ENCODE measurements around the gene FRK.
"Not testable (repeated sequence)": the region's sequence is repeated elsewhere in the genome, so short reads cannot be mapped to it uniquely, and the experiment has no call there.

Gene FRK

DNA sequence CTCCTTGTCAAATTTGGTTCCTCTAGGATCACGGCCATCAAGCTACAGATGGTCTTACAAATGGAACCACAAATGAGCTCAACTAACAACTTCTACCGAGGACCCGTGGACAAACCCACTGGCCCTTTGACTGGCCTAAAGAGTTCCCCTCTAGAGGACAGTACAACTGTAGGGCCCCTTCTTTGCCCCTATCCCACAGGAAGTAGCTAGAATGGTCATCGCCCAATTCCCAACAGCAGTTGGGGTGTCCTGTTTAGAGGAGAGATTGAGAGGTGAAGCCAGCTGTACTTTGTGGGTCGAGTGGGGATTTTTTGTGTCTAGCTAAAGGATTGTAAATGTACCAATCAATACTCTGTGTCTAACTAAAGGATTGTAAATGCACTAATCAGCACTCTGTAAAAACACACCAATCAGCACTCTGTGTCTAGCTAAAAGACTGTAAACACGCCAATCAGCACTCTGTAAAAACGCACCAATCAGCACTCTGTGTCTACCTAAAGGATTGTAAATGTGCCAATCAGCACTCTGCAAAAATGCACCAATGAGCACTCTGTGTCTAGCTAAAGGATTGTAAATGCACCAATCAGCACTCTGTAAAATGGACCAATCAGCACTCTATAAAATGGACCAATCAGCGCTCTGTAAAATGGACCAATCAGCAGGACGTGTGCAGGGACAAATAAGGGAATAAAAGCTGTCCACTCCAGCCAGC lies 35.5 kb upstream of the FRK start:
- DNase-seq (ENCODE audit: low spot score); H3K79me1 ChIP-seq (ENCODE audit: low read depth, low read length); H2BK15ac ChIP-seq (ENCODE audit: low read length); H3K4me1 ChIP-seq (ENCODE audit: control insufficient read depth in 2 of 2, insufficient read depth in 1 of 2, low read depth in 1 of 2, low read length in 2 of 2); H2BK12ac ChIP-seq (ENCODE audit: low read length); H3K9ac ChIP-seq (ENCODE audit: low read depth, low read length, poor library complexity); H2BK5ac ChIP-seq (ENCODE audit: low read length); H3K4me2 ChIP-seq (ENCODE audit: insufficient read depth, low read length, poor library complexity, severe bottlenecking); H2AFZ ChIP-seq (ENCODE audit: low read length); H3K4me3 ChIP-seq (ENCODE audit: low read length in 2 of 2); H3K36me3 ChIP-seq (replicated peaks in 1 of 2; ENCODE audit: control insufficient read depth in 2 of 2, insufficient read depth in 2 of 2, low read length in 2 of 2); H3K18ac ChIP-seq (ENCODE audit: low read length); H4K8ac ChIP-seq (ENCODE audit: low read depth, low read length); H4K91ac ChIP-seq (ENCODE audit: low read depth, low read length, poor library complexity); H3K23ac ChIP-seq (ENCODE audit: low read depth, low read length, poor library complexity); H2BK120ac ChIP-seq (ENCODE audit: low read depth, low read length); H3K27ac ChIP-seq (replicated peaks; ENCODE audit: low read length); H3K9me3 ChIP-seq (replicated peaks in 1 of 2; ENCODE audit: control insufficient read depth in 2 of 2, insufficient read depth in 1 of 2, low read depth in 1 of 2, low read length in 2 of 2); H3K14ac ChIP-seq (ENCODE audit: low read length); H2AK5ac ChIP-seq (ENCODE audit: low read depth, low read length); H3K4ac ChIP-seq (ENCODE audit: low read length): not testable (repeated sequence)
- WGBS, 2 donors (ENCODE audit: extremely low coverage in 2 of 2, insufficient read length in 2 of 2, insufficient replicate concordance in 1 of 2) = no CpG with 5 or more reads among the region's 9 CpGs
- H3K27me3 ChIP-seq (ENCODE audit: control insufficient read depth in 3 of 3, insufficient read depth in 3 of 3, low read depth in 1 of 3, low read length in 3 of 3) = peaks cover 0 to 21% (median 0%) of the 10 kb centered on the region in 3 experiments

- no peak overlapping the region for H3K9ac ChIP-seq (ENCODE audit: low read depth, low read length, poor library complexity)
- H3K27me3 ChIP-seq (ENCODE audit: control insufficient read depth in 3 of 3, insufficient read depth in 3 of 3, low read depth in 1 of 3, low read length in 3 of 3) = peaks cover 0 to 7% (median 0%) of the 10 kb centered on the region in 3 experiments
- no peak overlapping the region for H3K27ac ChIP-seq (replicated peaks; ENCODE audit: low read length)
- H2BK12ac ChIP-seq (ENCODE audit: low read length) = no peak overlapping the region
- H3K79me1 ChIP-seq (ENCODE audit: low read depth, low read length) = no peaks in the 10 kb centered on the region
- H3K4ac ChIP-seq (ENCODE audit: low read length) = no peak overlapping the region
- H3K14ac ChIP-seq (ENCODE audit: low read length) = no peak overlapping the region
- no peak overlapping the region for H2AFZ ChIP-seq (ENCODE audit: low read length)
- H3K4me2 ChIP-seq (ENCODE audit: insufficient read depth, low read length, poor library complexity, severe bottlenecking) = no peak overlapping the region
- no peak overlapping the region for H2BK15ac ChIP-seq (ENCODE audit: low read length)
- no peak overlapping the region for H4K91ac ChIP-seq (ENCODE audit: low read depth, low read length, poor library complexity)
- no peak overlapping the region for H3K18ac ChIP-seq (ENCODE audit: low read length)
- H3K4me1 ChIP-seq (ENCODE audit: control insufficient read depth in 2 of 2, insufficient read depth in 1 of 2, low read depth in 1 of 2, low read length in 2 of 2) = no peaks in the 10 kb centered on the region
- H4K8ac ChIP-seq (ENCODE audit: low read depth, low read length) = no peak overlapping the region
- peaks cover 0 to 1% of the 10 kb centered on the region in 2 donors for H3K9me3 ChIP-seq (replicated peaks in 1 of 2; ENCODE audit: control insufficient read depth in 2 of 2, insufficient read depth in 1 of 2, low read depth in 1 of 2, low read length in 2 of 2)
- H2BK5ac ChIP-seq (ENCODE audit: low read length) = no peak overlapping the region
- H3K36me3 ChIP-seq (replicated peaks in 1 of 2; ENCODE audit: control insufficient read depth in 2 of 2, insufficient read depth in 2 of 2, low read length in 2 of 2) = no peaks in the 10 kb centered on the region
- no peak overlapping the region for H3K23ac ChIP-seq (ENCODE audit: low read depth, low read length, poor library complexity)
- H2BK120ac ChIP-seq (ENCODE audit: low read depth, low read length) = no peak overlapping the region
- no CpG with 5 or more reads among the region's 7 CpGs for WGBS, 2 donors (ENCODE audit: extremely low coverage in 2 of 2, insufficient read length in 2 of 2, insufficient replicate concordance in 1 of 2)
- DNase-seq (ENCODE audit: low spot score) = no peak
- no peak overlapping the region for H2AK5ac ChIP-seq (ENCODE audit: low read depth, low read length)
- no peak overlapping the region for H3K4me3 ChIP-seq (ENCODE audit: low read length in 2 of 2)
Measured at GRCh38 chr6:116094041-116094440, 33.4 kb upstream of the FRK start.

- Histone ChIP-seq H3K4ac (ENCODE audit: low read length) (no peak overlapping the region), H2BK12ac (ENCODE audit: low read length) (no peak overlapping the region), H2BK120ac (ENCODE audit: low read depth, low read length) (no peak overlapping the region), H2AK5ac (ENCODE audit: low read depth, low read length) (no peak overlapping the region), H3K18ac (ENCODE audit: low read length) (no peak overlapping the region), H3K9me3 (replicated peaks in 1 of 2; ENCODE audit: control insufficient read depth in 2 of 2, insufficient read depth in 1 of 2, low read depth in 1 of 2, low read length in 2 of 2) (no peaks in the 10 kb centered on the region), H2BK5ac (ENCODE audit: low read length) (no peak overlapping the region), H3K36me3 (replicated peaks in 1 of 2; ENCODE audit: control insufficient read depth in 2 of 2, insufficient read depth in 2 of 2, low read length in 2 of 2) (no peaks in the 10 kb centered on the region), H3K79me1 (ENCODE audit: low read depth, low read length) (no peaks in the 10 kb centered on the region), H2BK15ac (ENCODE audit: low read length) (no peak overlapping the region), H3K23ac (ENCODE audit: low read depth, low read length, poor library complexity) (no peak overlapping the region), H3K27ac (replicated peaks; ENCODE audit: low read length) (no peak overlapping the region), H2AFZ (ENCODE audit: low read length) (no peak overlapping the region), H4K91ac (ENCODE audit: low read depth, low read length, poor library complexity) (no peak overlapping the region), H3K4me2 (ENCODE audit: insufficient read depth, low read length, poor library complexity, severe bottlenecking) (no peak overlapping the region), H3K4me1 (ENCODE audit: control insufficient read depth in 2 of 2, insufficient read depth in 1 of 2, low read depth in 1 of 2, low read length in 2 of 2) (no peaks in the 10 kb centered on the region), H3K9ac (ENCODE audit: low read depth, low read length, poor library complexity) (no peak overlapping the region), H3K27me3 (ENCODE audit: control insufficient read depth in 3 of 3, insufficient read depth in 3 of 3, low read depth in 1 of 3, low read length in 3 of 3) (no peaks in the 10 kb centered on the region), H3K4me3 (ENCODE audit: low read length in 2 of 2) (no peak overlapping the region), H4K8ac (ENCODE audit: low read depth, low read length) (no peak overlapping the region), H3K14ac (ENCODE audit: low read length) (no peak overlapping the region)
- no CpG with 5 or more reads among the region's 2 CpGs for WGBS, 2 donors (ENCODE audit: extremely low coverage in 2 of 2, insufficient read length in 2 of 2, insufficient replicate concordance in 1 of 2)
- no peak for DNase-seq (ENCODE audit: low spot score)
Measured at GRCh38 chr6:116090251-116090650, 29.6 kb upstream of the FRK start.

DNA sequence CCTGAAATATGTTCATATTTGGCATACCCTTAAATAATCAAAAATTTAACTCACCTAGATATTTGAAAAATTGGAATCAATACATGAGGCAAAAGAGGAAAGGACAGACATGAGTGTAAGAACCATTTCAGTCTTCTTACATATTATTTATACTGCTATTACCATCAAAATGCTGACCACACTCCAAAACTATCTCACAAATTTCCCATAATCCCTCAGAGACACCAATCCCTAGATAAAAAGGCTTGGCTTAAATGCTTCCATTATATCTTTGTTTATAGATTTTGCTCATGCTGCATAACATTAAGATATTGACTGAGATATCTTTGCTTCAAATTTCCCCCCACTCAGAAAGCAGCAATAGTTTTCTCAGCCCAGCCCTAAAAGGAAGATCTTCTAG lies 28.3 kb upstream of the FRK start:
- Histone ChIP-seq H3K79me1 (ENCODE audit: low read depth, low read length) (no peaks in the 10 kb centered on the region), H2BK5ac (ENCODE audit: low read length) (no peak overlapping the region), H3K4ac (ENCODE audit: low read length) (no peak overlapping the region), H2BK15ac (ENCODE audit: low read length) (no peak overlapping the region), H2BK120ac (ENCODE audit: low read depth, low read length) (no peak overlapping the region), H2AK5ac (ENCODE audit: low read depth, low read length) (no peak overlapping the region), H3K27ac (replicated peaks; ENCODE audit: low read length) (no peak overlapping the region), H2AFZ (ENCODE audit: low read length) (no peak overlapping the region), H3K4me3 (ENCODE audit: low read length in 2 of 2) (no peak overlapping the region), H4K8ac (ENCODE audit: low read depth, low read length) (no peak overlapping the region), H3K4me1 (ENCODE audit: control insufficient read depth in 2 of 2, insufficient read depth in 1 of 2, low read depth in 1 of 2, low read length in 2 of 2) (no peaks in the 10 kb centered on the region), H3K23ac (ENCODE audit: low read depth, low read length, poor library complexity) (no peak overlapping the region), H3K4me2 (ENCODE audit: insufficient read depth, low read length, poor library complexity, severe bottlenecking) (no peak overlapping the region), H3K9ac (ENCODE audit: low read depth, low read length, poor library complexity) (no peak overlapping the region), H3K36me3 (replicated peaks in 1 of 2; ENCODE audit: control insufficient read depth in 2 of 2, insufficient read depth in 2 of 2, low read length in 2 of 2) (no peaks in the 10 kb centered on the region), H3K27me3 (ENCODE audit: control insufficient read depth in 3 of 3, insufficient read depth in 3 of 3, low read depth in 1 of 3, low read length in 3 of 3) (no peaks in the 10 kb centered on the region), H4K91ac (ENCODE audit: low read depth, low read length, poor library complexity) (no peak overlapping the region), H3K14ac (ENCODE audit: low read length) (no peak overlapping the region), H3K18ac (ENCODE audit: low read length) (no peak overlapping the region), H2BK12ac (ENCODE audit: low read length) (no peak overlapping the region), H3K9me3 (replicated peaks in 1 of 2; ENCODE audit: control insufficient read depth in 2 of 2, insufficient read depth in 1 of 2, low read depth in 1 of 2, low read length in 2 of 2) (no peaks in the 10 kb centered on the region)
- no peak for DNase-seq (ENCODE audit: low spot score)
